IMR-90 (cell line): ENCODE data around the gene FSTL5.

ENCODE experiments used
- MXI1 ChIP-seq: IDR thresholded peaks from 2 replicates; pipeline ENCODE4 v1.6.1; 2012; ENCODE audit warnings: low read depth, mild to moderate bottlenecking, low read length, moderate library complexity, borderline replicate concordance
- NFE2L2 ChIP-seq: fragments of 150-350 bp; IDR thresholded peaks from 2 replicates; pipeline ENCODE4 v1.6.1; 2016; ENCODE audit warnings: low read depth, mild to moderate bottlenecking, low read length
- POLR2A ChIP-seq: IDR thresholded peaks from 2 replicates; pipeline ENCODE4 v1.6.1; 2012; ENCODE audit warnings: mild to moderate bottlenecking, low read depth, low read length
- RAD21 ChIP-seq: IDR thresholded peaks from 2 replicates; pipeline ENCODE4 v1.6.1; 2012; ENCODE audit warnings: low read length, improper control_type of control experiment
- RCOR1 ChIP-seq: IDR thresholded peaks from 2 replicates; pipeline ENCODE4 v1.6.1; 2012; ENCODE audit warnings: mild to moderate bottlenecking, low read length, improper control_type of control experiment; ENCODE audit not compliant: insufficient replicate concordance
- TF ChIP-seq, protein P1 (sequence below): conservative IDR thresholded peaks from 2 replicates; pipeline ENCODE4 v1.5.1; 2012; ENCODE audit warnings: mild to moderate bottlenecking, low read depth, low read length, improper control_type of control experiment
- TF ChIP-seq, protein P2 (sequence below): fragments of 150-350 bp; IDR thresholded peaks from 2 replicates; pipeline ENCODE4 v1.6.1; 2017; ENCODE audit warnings: mild to moderate bottlenecking, antibody characterized with exemption, low read length, low read depth

DNA sequence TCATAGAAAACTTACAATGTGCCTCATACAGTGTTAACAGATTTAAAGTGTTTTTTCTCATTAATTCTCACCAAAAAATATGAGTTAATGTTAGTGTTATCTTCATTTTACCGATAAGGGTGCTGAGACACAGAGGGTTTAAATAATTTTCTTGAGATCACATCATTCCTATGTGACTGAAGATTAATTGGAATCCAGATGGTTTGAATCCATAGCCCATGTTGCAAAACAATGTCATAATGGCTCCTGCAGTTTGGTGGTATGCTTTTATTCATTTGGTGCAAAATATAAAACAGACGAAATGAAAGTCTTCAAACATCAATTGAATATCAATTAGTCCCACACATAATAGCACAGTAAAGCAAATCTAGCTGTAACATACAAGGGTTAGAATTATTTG lies 512.2 kb downstream of the FSTL5 start:
- TF ChIP-seq MXI1 (no peak), NFE2L2 (no peak), RCOR1 (no peak), RAD21 (no peak), POLR2A (no peak)
- TF ChIP-seq, protein P1, sequence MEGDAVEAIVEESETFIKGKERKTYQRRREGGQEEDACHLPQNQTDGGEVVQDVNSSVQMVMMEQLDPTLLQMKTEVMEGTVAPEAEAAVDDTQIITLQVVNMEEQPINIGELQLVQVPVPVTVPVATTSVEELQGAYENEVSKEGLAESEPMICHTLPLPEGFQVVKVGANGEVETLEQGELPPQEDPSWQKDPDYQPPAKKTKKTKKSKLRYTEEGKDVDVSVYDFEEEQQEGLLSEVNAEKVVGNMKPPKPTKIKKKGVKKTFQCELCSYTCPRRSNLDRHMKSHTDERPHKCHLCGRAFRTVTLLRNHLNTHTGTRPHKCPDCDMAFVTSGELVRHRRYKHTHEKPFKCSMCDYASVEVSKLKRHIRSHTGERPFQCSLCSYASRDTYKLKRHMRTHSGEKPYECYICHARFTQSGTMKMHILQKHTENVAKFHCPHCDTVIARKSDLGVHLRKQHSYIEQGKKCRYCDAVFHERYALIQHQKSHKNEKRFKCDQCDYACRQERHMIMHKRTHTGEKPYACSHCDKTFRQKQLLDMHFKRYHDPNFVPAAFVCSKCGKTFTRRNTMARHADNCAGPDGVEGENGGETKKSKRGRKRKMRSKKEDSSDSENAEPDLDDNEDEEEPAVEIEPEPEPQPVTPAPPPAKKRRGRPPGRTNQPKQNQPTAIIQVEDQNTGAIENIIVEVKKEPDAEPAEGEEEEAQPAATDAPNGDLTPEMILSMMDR, result no peak
- TF ChIP-seq, protein P2, sequence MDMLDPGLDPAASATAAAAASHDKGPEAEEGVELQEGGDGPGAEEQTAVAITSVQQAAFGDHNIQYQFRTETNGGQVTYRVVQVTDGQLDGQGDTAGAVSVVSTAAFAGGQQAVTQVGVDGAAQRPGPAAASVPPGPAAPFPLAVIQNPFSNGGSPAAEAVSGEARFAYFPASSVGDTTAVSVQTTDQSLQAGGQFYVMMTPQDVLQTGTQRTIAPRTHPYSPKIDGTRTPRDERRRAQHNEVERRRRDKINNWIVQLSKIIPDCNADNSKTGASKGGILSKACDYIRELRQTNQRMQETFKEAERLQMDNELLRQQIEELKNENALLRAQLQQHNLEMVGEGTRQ, result no peak
